Panc1 (cell line): ENCODE results near the gene IGF1R.

Source experiments
- POLR2AphosphoS5 ChIP-seq: IDR thresholded peaks from 2 replicates; pipeline ENCODE4 v1.6.1; 2012; ENCODE audit warnings: mild to moderate bottlenecking, low read depth, low read length, moderate library complexity
- SIN3A ChIP-seq: IDR thresholded peaks from 2 replicates; pipeline ENCODE4 v1.6.1; 2012; ENCODE audit warnings: low read depth, mild to moderate bottlenecking, low read length, moderate library complexity, borderline replicate concordance; ENCODE audit not compliant: insufficient read depth
- TCF7L2 ChIP-seq: IDR thresholded peaks from 2 replicates; pipeline ENCODE4 v1.6.1; 2011; ENCODE audit warnings: mild to moderate bottlenecking, low read depth, low read length, inconsistent platforms
- TF ChIP-seq, protein P1 (sequence below): fragments of 450-650 bp; IDR thresholded peaks from 2 replicates; pipeline ENCODE4 v1.5.1; 2017; ENCODE audit warnings: mild to moderate bottlenecking
- TF ChIP-seq, protein P2 (sequence below), 2 experiments: IDR thresholded peaks; 2 replicates each; pipeline ENCODE4 v1.6.1; 2011 to 2012; ENCODE audit warnings: low read depth in 2 of 2, control low read depth in 1 of 2, low read length in 1 of 2, mild to moderate bottlenecking in 1 of 2, moderate library complexity in 1 of 2; ENCODE audit not compliant: insufficient read depth in 1 of 2

DNA sequence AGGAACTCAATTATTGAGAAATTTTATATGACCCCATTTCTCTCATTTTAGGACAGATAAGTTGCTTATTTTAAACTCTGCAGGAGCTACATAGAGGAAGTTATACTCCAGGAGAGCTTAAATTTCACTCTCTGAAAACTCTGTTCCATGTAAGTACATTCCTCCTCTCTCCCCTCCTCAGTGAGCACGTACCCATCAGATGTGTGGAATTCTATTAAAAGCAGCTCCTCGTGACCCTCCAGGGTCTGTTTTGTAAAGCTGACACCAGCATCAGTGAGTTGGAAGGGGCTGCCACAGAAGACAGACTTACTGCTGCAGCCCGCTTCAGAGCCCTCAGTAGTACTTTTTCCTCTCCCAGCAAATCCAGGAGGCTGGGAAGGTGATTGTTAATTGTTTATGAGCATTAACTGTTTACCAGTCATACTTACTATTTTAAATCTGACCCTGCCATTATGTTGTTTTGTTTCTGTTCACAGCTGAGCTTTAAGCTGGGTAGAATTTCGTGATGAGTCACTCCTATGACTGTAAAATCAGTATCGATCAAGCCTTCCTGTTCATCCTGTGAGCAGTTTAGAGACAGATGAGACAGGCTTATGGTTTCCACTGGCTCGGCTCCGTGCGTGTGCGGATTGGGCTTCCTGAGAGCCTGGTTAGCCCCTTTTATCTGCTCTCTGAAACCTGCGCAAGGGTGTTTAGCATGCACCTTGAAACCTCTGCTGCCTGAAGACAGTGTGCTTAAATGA lies 20.4 kb downstream of the IGF1R start:
- TF ChIP-seq, protein P1, sequence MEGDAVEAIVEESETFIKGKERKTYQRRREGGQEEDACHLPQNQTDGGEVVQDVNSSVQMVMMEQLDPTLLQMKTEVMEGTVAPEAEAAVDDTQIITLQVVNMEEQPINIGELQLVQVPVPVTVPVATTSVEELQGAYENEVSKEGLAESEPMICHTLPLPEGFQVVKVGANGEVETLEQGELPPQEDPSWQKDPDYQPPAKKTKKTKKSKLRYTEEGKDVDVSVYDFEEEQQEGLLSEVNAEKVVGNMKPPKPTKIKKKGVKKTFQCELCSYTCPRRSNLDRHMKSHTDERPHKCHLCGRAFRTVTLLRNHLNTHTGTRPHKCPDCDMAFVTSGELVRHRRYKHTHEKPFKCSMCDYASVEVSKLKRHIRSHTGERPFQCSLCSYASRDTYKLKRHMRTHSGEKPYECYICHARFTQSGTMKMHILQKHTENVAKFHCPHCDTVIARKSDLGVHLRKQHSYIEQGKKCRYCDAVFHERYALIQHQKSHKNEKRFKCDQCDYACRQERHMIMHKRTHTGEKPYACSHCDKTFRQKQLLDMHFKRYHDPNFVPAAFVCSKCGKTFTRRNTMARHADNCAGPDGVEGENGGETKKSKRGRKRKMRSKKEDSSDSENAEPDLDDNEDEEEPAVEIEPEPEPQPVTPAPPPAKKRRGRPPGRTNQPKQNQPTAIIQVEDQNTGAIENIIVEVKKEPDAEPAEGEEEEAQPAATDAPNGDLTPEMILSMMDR = no peak
- no peak for TF ChIP-seq POLR2AphosphoS5
- TF ChIP-seq, protein P2, sequence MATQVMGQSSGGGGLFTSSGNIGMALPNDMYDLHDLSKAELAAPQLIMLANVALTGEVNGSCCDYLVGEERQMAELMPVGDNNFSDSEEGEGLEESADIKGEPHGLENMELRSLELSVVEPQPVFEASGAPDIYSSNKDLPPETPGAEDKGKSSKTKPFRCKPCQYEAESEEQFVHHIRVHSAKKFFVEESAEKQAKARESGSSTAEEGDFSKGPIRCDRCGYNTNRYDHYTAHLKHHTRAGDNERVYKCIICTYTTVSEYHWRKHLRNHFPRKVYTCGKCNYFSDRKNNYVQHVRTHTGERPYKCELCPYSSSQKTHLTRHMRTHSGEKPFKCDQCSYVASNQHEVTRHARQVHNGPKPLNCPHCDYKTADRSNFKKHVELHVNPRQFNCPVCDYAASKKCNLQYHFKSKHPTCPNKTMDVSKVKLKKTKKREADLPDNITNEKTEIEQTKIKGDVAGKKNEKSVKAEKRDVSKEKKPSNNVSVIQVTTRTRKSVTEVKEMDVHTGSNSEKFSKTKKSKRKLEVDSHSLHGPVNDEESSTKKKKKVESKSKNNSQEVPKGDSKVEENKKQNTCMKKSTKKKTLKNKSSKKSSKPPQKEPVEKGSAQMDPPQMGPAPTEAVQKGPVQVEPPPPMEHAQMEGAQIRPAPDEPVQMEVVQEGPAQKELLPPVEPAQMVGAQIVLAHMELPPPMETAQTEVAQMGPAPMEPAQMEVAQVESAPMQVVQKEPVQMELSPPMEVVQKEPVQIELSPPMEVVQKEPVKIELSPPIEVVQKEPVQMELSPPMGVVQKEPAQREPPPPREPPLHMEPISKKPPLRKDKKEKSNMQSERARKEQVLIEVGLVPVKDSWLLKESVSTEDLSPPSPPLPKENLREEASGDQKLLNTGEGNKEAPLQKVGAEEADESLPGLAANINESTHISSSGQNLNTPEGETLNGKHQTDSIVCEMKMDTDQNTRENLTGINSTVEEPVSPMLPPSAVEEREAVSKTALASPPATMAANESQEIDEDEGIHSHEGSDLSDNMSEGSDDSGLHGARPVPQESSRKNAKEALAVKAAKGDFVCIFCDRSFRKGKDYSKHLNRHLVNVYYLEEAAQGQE (IDR thresholded peaks at IDR 0.05; ENCODE audit: insufficient read depth in 1 of 2, low read depth in 2 of 2, low read length in 1 of 2) = no peak
- TF ChIP-seq SIN3A = no peak
- no peak for TF ChIP-seq TCF7L2
